H4 (cell line): ENCODE results near the gene KCNQ1. TPM values are rescaled to one million over a fixed set of nuclear protein-coding genes. Genes with fewer than 3 reads are reported as not detected.

Experiments
- DNase-seq: peaks from one replicate; pipeline ENCODE4 v3.0.0-alpha.2; 2015; ENCODE audit warnings: low spot score
- total RNA-seq: library from RNA; depleted of rRNA; stranded (reverse); fragments of >200 nt; shearing (Covaris generic); gene quantifications from 2 replicates; pipeline ENCODE4 v1.2.3, GENCODE V29; 2014

Gene KCNQ1
- total RNA-seq, 1 experiment from 2014 or later: 0.04 TPM

DNA sequence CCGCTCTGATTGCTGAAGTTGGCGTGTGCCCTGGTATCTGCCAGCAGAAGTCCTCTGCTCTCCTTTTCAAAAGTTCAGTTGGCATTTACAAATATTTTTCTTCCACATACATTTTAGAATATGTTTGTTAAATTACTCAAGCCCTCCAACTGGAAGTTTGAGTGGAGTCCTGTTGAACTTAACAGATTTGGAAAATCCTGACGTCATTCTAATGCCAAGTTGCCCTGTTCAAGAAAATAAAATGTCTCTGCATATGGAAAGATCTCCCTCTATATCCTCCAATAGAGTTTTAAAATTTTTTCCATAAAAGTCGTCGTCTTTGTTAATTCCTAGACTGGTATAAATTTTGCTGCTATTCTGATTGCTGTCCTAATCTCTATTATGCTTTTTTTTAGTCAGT, 251.6 kb downstream of the KCNQ1 start:
- no peak for DNase-seq

DNA sequence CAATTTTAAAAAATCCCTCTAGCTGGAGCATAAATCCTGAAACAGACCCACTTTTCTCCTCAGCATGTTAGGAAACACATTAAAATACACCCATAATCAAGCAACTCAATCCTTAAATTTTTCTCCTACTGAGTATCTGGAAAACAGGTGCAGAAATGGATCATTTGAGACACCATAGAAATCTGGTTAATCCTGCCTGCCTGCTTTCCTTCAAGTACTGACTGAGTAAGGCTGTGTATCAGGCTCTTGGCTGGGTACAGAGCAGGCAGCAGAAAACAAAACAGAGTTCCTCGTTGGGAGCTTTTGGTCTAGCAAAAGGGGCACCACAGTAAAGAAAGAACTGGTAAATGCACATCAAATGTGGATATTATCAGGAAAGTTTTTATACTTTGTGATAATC, 253.1 kb downstream of the KCNQ1 start:
- no peak for DNase-seq

DNA sequence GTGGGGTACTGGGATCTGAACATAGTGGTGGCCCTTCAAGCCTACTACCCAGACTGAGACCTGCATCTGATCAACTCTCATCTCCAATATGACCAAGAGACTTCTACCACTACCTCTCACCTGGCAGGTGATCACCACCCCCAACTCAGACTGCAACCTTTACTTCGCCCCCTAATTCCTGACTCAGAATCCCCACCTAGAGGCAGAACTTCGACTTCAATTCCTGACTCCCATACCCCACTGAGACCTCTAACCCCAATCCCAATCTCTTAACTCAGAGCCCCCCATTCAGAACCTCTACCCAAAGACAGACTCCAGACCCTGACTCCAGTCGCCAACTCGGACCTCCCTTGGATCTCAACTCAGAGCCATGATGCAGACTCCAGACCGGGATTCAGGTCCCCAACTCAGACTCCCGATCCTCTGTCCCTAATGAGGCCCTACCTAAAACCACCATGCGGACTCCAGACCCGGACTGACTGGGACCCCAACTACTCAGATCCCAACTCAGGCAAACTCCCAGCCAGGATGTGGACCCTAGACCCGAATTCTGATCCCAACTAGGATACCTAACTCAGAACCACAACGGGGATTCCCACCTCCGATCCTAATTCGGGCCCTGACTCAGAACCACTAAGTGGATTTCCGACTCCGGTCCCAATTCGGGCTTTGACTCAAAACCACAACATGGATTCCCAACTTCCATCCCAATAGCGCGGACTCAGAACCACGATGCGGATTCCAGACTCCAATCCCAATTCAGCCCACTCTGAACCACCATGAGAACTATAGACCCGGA, 253.8 kb downstream of the KCNQ1 start:
- no peak for DNase-seq

DNA sequence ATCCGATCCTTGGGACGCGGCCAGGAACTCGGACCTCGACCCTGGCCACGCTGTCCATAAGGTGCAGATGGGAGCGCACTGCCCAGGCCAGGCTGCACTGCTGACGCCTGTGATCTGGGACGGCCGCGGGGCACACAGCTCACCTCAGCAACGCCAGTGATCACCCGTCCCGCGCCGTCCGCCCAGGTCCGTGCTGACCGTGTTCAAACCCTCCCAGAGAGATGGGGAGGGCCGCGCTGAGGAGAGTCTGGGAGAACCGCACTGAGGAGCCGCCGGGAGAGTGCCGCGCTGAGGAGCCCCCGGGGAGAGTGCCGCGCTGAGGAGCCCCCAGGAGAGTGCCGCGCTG, 254.3 kb downstream of the KCNQ1 start:
- no peak for DNase-seq

DNA sequence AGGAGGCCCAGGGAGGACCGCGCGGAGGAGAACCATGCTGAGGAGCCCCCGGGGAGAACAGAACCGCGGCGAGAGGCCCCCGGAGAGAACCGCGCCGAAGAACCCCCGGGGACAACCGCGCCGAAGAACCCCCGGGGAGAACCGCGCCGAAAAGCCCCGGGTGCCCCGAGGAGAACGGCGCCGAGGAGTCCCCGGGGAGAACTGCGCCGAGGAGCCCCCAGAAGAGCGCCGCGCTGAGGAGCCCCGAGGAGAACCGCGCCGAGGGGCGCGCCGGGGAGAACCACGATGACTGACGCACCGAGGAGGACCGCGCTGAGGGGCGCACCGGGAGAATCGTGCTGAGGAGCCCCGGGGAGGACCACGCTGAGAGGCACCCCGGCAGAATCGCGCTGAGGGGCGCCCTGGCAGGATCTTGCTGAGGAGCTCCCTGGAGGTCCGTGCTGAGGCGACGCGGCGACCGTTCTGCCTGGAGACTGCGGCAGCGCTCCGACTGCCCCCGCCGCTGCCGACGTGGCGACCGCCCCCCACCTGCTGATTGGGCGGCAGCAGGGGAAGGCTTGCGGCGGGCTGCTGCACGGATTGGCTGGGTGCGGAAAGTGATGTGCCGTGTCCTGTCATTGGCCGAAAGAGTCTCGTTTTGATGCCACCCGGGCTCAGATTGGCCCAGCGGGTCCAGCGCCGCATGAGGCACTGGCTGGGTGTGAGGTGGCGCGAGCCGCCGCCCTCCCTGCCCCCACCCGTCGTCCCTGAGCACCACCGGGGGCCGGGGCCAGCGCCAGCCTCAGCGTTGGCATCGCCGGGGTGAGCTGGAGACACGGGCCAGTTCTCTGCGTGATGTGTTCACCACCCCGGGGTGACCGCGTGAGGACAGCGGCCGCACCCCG, 255.0 kb downstream of the KCNQ1 start, which contains the start of gene KCNQ1OT1:
Gene KCNQ1OT1, minus strand, starts transcription at position 464 of the 884 bp plus-strand sequence.
- peak; percentile 97 for DNase-seq

DNA sequence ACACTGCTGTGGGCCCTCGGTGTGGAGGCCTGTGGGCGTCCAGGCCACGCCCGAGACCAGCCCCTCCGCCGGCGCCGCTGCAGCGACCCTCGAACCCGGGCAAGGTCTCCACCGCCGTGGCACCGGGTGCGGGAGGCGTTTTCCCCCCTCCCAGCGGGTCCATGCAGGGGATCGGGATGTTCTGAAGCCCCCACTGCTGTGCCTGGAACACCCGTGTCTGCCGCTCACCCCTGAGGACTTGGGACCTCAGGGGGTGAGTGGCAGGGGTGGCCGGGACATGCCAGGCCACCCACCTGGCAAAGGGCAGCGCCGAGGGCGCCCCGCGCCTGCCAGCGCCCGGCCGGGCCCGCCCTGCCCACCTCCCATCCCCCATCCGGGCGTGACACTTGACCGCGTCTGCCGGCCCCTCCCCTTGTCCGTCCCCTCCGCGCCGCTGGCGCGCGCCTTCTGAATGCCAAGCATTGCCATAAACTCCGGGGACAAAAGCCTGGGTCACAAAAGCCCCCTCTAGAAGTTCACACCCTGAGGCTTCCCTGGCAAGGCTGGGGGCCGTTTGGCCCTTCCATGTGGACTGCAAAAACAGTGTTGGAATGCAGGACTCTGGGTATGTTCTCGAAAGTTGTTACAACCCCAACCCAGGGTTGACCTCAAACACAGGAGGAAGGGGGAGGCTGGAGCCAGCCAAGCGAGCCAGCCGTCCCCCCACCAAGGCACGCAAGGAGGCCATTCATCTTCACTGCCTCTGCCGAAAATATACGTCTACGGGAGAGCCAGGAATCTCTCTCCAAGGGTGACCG, 255.8 kb downstream of the KCNQ1 start:
- peak; percentile 37 for DNase-seq

DNA sequence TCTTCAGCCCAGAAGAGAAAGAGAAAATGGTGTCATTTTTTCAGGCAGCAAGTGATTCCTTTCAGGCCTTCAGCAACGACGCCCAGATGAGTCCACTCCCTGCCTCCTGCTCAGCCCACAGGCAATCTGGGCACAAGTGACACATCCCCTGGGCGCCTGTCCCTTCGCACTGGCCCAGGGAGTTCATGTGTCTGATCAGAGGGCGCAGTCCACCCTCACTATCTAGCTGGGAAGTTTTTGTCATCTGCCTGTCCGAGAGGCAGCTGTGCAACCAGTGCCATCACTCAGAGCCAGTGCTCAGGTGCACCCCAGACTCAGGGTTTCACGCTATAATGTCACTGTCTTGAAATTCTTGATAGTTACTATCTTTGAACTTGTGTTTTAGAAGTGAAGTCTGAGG, 256.4 kb downstream of the KCNQ1 start:
- no peak for DNase-seq

DNA sequence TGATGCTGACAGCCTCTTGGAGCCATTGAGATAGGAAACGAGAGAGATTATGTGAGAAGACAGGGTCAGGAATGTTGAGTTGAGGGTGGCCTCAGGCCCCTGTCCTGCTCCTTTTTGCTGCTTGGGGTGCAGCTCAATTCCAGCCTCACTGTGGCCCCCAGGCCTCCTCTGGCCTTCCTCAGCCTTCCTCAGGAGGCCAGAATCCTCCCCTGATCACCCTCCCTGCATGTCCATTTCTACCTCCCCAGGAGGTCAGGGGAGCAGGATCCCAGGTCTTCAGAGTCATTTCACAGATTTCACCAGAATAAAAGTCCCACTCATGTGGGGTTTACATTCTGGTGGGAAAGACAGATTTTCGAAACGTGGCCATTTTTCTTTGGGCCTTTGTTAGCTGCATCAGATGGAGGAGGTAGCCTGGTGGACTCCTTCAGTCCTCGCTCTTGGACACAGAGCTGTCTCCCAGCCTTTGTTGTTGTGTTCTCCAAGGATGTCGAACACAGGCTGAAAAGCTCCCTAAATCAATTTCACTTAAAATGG, 257.2 kb downstream of the KCNQ1 start:
- DNase-seq: no peak

DNA sequence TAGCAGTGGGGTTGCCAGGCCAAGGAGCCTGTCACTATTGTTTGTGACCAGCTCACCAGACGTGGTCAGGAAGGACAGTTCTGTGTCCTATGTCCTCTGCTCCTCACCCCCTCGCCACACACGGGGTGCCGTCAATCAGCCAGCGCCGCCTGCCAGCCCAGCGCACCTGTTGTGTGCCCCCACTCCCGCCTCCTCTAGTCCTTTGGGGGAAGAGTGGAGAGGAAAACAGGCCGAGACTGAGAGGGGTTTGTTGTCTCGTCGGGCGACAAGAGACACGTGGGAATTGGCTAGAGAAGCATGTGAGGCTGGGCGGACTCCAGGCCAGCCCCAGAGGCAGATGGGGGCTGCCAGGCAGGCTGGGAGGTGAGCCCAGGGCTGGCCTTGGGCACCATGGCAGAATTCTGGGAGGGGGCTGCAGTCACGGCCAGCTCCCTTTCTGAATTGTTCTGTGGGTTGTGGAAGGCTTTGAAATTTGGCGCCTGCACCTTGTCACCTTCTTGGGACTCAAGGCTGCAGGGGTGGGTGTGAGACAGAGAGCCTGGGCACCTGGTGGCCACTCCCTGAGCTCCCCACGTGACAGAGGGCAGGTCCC, 258.1 kb downstream of the KCNQ1 start:
- no peak for DNase-seq

DNA sequence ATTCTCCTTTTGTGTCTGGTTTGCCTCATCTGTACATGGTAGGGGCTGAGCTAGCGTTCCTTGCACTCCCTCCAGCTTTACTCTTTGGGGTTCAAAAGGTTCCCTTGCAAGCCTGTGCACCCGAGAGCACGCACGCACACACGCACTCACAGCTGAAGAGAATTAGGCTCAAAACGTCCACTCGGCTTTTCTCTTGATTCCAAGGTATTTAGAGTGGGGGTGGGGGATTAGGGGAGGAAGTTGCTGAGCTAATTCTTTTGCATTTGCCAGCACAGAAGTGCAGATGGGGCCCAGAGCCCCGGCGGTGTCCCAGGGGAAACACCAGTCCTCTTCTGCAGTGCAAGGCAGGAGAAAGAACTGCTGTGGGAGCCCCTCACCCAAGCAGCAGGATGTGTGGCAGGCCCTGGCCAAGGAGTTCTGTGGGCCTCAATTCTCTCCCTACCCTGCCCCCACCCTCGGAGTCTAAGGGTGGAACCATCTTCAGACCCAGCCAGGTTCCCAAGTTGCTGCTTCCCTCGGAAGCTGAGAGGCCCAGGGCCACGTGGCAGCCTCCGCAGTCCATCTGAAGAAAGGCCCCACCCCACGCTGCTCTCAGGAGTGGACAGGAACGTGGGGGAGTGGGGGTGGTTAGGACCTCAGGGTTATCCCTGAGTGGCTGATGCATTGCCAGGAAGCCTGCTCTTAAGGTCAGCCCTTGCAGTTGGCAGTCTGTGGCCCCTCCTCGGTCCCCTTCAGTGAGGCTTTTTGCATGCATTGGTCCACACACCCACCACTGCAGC, 258.7 kb downstream of the KCNQ1 start:
- no peak for DNase-seq

DNA sequence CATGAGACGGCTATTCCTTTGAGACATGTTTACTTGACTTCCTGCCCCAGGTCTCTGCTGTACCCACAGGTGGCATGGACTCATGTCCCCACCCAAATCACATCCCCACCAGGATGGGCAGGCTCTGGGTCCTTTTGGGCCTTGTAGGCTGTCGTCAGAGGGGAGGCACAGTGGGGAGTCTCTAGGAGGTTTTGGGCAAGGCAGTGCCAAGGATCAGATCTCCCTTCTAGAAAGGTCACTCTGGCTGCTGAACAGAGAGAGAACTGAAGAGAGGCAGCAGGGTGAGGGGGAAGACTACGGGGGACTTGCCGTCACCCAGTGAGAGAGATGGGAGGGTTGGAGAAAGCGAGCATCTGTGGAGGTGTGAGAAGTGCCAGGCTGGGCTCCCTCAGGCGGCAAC, 259.5 kb downstream of the KCNQ1 start:
- no peak for DNase-seq

DNA sequence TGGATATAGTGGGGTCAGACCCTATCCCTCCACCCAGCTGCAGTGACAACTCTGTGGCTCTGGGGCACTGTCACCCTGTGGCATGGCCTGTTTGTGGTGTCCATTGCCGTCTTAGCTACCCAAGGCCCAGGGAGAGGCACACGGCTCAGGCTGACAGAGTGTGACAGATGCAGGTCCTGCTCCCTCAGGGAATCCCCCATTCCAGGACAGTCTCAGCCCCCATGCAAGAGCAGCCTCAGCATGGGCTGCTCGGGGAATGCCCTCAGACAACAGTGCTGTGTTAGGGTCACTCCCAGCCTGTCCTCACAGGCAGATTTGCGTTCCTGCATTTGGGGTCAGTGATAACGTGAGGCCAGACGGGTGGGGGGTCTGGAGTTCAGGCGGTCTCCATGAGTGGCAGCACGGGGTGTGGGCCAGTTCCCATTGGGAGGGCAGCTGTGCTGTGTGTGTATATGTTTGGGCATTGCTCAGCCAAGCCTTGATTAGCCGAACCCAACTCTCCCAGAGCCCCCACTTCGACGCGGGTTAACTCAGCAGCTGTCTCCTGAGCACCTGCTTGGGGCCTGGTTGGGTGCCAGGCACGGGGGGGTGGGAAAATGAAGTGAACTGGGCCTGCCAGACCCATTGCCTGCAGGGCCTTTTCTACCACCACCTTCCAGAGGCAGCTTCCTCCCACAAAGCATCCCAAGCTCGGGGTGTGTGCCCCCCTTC, 260.2 kb downstream of the KCNQ1 start:
- DNase-seq: no peak

DNA sequence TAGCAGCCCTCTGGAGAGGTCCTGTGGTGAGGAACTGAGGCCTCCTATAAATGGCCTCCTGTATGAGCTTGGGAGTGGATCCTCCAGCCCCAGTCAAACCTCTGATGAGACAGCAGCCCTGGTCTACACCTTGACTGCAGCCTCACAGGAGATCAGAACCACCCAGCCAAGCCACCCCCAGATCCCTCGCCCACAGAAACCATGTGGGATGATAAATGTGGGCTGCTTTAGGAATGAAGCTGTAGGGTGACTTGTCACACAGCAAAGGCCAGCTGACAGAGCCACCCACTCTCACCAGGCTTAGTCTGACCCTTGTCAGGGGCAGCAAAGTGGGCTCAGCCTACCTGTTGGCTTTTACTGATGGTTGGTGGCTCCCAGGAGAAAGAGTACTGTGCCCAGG, 261.5 kb downstream of the KCNQ1 start:
- DNase-seq: no peak

DNA sequence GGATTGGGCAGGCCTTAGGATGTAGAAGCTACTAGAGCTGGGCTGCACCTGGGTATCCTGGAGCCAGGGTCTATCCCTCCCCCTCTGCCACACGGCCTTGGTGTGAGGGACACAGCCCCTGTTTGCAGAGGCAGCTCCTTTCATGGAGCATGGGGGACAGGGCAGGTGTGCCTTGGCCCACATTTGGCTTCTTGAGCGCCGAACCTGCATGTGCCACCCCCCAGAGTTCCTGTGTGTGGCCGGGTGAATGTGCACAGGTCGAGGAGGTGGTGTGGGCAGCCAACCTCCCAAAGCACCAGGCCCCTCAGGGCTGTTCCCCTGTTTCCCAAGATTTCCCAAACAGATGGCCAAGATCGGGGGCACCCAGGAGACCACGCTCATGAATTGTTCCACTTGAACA, 262.9 kb downstream of the KCNQ1 start:
- DNase-seq: no peak

DNA sequence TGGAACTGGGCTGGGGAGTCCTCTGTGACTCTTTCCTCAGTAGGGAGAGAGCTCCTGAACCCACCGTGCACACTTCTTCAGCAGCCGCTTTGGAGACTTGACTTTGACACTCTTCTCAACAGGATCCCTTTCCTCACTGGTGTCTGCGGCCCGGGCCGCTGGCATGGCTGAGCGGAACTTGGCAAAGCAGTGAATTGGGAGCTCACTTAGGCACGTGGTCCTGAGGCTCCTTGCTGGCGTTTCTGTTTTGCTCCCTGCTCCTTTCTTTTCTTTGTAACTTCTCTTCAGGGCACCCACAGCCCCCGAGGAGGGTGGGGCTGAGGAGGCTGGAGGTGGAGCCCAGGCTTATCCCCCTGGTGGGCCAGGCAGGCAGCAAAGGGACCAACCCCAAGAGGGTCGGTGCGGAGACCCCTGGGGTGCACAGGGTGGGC, 263.4 kb downstream of the KCNQ1 start:
- no peak for DNase-seq

DNA sequence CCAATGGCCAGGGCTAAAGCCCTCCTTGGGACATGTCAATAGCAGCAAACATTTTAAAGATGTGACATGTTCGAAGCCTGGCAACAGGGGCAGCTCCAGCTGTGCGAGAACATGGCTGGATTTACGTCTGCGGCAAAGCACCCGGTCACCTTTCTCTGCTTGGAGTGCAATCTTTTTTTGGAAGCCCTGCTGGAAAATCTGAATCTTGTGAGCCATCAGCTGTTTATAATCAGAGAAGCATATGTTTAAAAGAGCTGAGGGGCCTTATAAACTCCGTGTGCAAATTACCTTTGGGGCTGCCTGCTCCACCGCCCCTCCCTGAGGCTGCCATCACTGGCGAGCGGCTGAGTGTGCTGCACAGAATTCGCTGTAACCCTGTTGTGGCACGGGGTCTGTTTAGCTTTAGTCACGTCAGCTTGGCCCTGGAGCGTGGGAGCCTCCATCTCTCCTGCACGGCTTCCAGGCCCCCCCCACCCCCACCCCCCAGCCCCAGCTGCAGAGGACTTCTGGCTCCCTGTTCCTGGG, 264.0 kb downstream of the KCNQ1 start:
- no peak for DNase-seq

DNA sequence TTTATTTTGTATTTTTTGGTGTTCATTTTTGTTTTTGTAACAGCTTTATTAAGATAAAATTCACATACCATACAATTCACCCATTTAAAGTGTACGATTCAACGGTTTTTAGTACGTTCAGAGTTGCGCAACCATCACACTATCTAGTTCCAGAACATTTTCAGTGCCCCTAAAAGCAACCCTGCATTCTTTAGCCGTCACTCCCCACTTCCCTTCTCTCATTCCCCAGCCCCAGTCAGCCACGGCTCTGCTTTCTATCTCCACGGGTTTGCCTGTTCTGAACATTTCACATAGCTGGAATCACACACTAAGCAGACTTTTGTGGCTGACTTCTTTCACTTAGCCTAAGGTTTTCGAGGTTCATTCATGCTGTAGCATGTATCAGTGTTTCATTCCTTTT, 264.6 kb downstream of the KCNQ1 start:
- no peak for DNase-seq

DNA sequence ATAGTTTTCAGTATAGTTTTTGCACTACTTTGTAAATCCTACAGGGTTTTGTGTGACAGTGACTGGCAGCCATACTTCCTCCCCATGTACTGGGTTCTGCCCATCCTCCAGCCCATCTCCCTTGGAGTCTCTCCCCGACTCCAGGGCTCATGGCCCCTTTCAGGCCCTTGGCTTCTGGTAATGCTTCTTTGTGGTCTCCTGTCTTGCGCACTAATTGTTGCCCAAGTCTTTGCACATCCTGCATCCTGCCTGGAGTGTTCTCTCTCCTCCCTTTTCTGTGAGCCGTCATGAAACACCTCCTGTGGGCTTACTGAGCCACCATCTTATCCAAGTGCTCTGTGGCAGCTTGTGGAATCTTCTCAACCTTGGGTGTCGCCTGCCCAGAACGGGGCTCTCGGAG, 266.4 kb downstream of the KCNQ1 start:
- no peak for DNase-seq

DNA sequence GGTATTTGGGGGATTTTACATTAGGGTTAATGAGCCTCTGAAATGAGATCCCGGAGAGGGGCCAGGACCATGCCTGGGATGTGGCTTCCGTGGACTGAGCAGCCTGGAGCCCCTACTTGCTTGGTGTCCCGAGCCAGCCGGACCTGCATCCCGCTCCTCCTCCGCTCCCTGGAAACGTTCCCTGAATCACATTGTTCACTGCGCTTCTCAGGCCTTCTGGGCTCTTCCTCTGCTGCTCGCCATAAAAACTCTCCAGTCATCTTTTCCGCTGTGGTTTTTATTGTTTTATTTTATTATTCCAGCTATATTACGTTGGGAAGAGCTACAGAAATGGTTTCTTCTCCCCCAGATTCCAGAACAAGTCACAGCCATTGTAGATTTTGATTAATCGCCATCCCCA, 268.3 kb downstream of the KCNQ1 start:
- no peak for DNase-seq
